GM21619 (cell line): Measurements from ENCODE around the gene OTOGL.

ENCODE experiments used
- ATAC-seq: cut with Tn5 transposase; IDR thresholded peaks from one replicate; pipeline ENCODE4 v1.9.1; 2021; ENCODE audit not compliant: unreplicated experiment

OTOGL gene

DNA sequence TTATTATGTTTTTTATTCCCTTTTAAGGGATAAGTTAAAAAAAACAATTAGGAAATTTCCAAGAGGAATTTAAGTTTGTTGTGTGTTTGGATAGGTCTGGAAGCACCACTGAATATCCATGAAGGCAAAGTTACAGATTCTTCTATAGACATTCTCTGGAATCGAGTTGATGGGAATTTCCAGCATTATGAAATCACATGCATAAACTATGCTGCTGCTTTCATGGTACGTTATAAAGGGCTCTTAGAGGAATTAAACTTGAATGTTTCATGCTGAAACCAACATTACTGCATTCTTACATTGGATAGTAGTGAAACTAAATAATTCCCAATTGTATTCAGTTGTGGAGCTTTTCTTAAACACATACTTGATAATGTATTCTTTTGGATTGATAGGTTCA, 323.2 kb downstream of the OTOGL start:
- no peak for ATAC-seq
